Coronary artery (tissue), 2 donors: Measurements from ENCODE around the gene INPP5K.
"Not testable (repeated sequence)": the region's sequence is repeated elsewhere in the genome, so short reads cannot be mapped to it uniquely, and the experiment has no call there.

Experiments
- DNase-seq: peaks from one replicate; pipeline ENCODE4 v3.0.0-alpha.2; 2017; ENCODE audit warnings: low spot score
- H3K27ac ChIP-seq, 2 donors: fragments of 200-600 bp; sonication (generic); one replicate each; pipeline ENCODE4 v1.5.1; 2016 to 2019
- H3K4me3 ChIP-seq: fragments of 200-600 bp; sonication (generic); 2 replicates; pipeline ENCODE4 v1.5.1; 2016; ENCODE audit warnings: mild to moderate bottlenecking, moderate library complexity
- CTCF ChIP-seq: fragments of 200-600 bp; sonication (generic); IDR thresholded peaks from one replicate; pipeline ENCODE4 v1.5.1; 2019; ENCODE audit warnings: antibody characterized with exemption

INPP5K gene

GRCh38 chr17:1516388-1517161, at the start of gene INPP5K:
INPP5K (minus strand) TSS chr17:1516612; CDS start chr17:1516499, 113 bp downstream.
- TF ChIP-seq CTCF: no peak
- Histone ChIP-seq H3K4me3 (peak within 1 kb of the TSS; percentile 84), H3K27ac (peak within 1 kb of the TSS; percentile 75 to 92)
- DNase-seq: peak; percentile 99

- no peak for TF ChIP-seq CTCF
- Histone ChIP-seq H3K4me3 (no peak overlapping the region), H3K27ac (no peak overlapping the region)
- DNase-seq: no peak
Measured at GRCh38 chr17:1565877-1566276, 49.5 kb upstream of the INPP5K start.

GRCh38 chr17:1563786-1564613, 47.6 kb upstream of the INPP5K start:
- no peak overlapping the region for H3K4me3 ChIP-seq
- no peak overlapping the region for H3K27ac ChIP-seq
- no peak for DNase-seq
- TF ChIP-seq CTCF: no peak

GRCh38 chr17:1563471-1563785, 47.0 kb upstream of the INPP5K start:
- not testable (repeated sequence) for DNase-seq, H3K27ac ChIP-seq
- H3K4me3 ChIP-seq: peak overlapping the region; percentile 88

GRCh38 chr17:1562176-1562643, 45.8 kb upstream of the INPP5K start:
- DNase-seq: no peak
- Histone ChIP-seq H3K4me3 (peak overlapping the region; percentile 88), H3K27ac (peak overlapping the region; percentile 73 to 97)
- no peak for TF ChIP-seq CTCF

- no peak for DNase-seq
- Histone ChIP-seq H3K27ac (peak overlapping the region; percentile 73 to 97), H3K4me3 (peak overlapping the region; percentile 88)
- no peak for TF ChIP-seq CTCF
Measured at GRCh38 chr17:1561420-1562175, 45.2 kb upstream of the INPP5K start.

- H3K4me3 ChIP-seq: peak overlapping the region; percentile 88
- no peak overlapping the region for H3K27ac ChIP-seq
- TF ChIP-seq CTCF: no peak
- DNase-seq: no peak
Measured at GRCh38 chr17:1560858-1561355, 44.5 kb upstream of the INPP5K start.
